SK-N-DZ (cell line): ENCODE data around the gene ERBB3.

ENCODE experiments used
- DNase-seq: peaks from one replicate; pipeline ENCODE4 v3.0.0-alpha.2; 2015; ENCODE audit warnings: low spot score

Gene ERBB3

DNA sequence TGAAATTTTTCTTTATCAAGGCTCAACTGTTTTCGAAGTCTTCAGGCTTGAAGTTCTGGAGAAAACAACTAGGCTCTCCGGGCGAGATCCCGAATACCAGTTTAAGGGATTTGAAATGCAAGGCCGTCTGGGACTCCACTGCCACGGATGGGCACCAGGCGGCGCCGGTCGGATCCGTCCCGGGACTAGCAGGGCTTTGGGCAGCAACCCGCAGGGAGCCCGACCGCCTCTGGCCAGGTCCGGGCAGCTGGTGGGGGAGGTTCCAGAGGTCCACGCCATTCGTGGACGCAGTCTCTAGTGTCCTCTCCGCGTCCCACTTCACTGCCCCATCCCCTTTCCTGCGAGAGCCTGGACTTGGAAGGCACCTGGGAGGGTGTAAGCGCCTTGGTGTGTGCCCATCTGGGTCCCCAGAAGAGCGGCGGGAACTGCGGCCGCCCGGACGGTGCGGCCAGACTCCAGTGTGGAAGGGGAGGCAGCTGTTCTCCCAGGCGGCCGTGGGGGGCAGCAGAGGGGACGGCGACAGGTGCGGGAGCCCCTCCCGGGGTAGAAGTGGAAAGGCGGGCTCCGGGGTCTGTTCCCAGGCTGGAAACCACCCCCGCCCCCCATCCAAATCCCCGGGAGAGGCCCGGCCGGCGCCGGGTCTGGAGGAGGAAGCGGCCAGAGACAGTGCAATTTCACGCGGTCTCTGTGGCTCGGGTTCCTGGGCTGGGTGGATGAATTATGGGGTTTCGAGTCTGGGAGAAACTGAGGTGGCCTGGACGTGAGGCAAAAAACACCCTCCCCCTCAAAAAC lies 838 bp upstream of the ERBB3 start:
- peak; percentile 79 for DNase-seq

DNA sequence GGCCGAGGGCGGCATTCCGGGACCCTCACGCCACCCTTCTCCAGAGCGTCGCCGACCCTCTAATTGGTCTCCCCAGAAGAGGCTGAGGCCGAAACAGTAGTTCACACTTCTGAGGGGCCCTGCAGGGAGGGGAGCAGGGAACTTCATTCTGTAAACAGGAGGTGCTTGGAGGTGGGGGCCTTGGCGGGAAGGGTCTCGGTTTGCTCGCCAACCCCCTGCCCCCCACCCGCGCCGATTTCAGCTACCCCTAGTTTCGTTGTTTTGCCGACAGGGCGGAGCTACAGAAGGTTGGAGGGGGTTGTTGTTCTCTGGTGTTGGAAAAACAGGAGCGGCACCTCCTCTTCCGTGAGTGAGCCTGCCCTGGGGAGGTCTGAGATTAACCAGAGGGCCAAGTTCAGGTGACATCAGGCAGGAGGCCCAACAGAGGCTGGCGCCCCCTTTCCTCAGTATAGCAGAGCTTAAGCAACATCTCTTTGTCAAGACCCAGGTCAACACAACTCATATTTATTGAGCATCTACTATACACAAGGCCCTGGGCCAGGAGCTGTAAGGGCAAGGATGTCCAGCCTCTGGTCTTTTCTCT lies 682 bp downstream of the ERBB3 start:
- DNase-seq: no peak

GRCh38 chr12:56081393-56082347 lies 1.7 kb downstream of the ERBB3 start:
- DNase-seq: no peak

DNA sequence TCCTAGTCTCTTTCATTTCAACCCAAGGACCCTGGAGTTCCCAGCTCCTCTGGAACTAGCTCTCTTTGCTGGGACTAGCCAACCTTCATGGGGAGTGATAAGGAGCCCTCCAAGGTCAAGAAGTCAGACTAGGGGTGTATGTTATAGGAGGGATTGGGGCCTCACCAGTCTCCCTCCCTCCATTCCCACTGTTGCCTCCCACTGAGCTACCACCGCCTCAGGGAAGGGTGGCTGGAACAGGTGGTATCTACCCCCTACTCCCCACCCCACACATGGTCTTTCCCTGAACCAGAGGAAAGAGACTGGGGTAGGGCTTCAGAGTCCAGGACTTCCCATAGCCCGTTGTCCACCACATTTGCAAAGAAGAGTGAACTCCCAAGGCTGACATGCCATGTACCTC lies 2.4 kb downstream of the ERBB3 start:
- no peak for DNase-seq

DNA sequence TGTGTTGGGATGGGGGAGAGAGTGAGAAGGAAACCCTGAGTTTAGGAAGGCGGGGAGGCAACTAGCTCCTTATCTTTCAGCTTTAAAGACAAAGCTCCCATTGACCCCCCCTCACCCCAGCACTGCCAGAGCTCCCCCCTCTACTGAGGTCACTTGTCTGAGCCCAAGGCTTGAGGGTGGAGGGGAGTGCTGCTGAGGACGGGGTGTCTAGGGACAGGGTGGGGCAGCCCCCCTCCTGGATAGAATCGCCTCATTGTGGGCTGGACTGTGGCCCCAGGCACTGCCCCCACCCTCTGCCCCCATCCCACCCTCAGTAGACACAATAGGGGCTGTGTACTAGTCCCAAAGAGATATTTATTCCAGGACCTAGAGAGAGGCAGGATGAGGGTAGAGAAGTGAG lies 3.0 kb downstream of the ERBB3 start:
- no peak for DNase-seq

GRCh38 chr12:56084958-56085543 lies 5.1 kb downstream of the ERBB3 start:
- peak; percentile 54 for DNase-seq

- DNase-seq: no peak
Observed at GRCh38 chr12:56086096-56086495, 6.1 kb downstream of the ERBB3 start.

DNA sequence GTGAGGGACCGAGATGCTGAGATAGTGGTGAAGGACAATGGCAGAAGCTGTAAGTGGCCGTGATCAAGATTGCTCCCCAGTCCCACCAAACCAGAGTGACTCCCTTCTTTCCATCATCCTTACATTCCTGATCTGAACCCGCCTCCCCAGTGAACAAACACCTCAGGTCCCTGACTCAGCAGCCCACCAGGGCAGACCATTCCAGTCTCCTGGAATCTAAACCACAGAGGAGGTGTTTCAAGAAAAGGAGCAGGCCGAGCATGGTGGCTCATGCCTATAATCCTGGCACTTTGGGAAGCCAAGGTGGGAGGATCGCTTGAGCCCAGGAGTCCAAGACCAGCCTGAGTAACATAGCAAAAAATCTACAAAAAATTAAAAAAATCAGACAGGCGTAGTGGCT lies 6.6 kb downstream of the ERBB3 start:
- no peak for DNase-seq

DNA sequence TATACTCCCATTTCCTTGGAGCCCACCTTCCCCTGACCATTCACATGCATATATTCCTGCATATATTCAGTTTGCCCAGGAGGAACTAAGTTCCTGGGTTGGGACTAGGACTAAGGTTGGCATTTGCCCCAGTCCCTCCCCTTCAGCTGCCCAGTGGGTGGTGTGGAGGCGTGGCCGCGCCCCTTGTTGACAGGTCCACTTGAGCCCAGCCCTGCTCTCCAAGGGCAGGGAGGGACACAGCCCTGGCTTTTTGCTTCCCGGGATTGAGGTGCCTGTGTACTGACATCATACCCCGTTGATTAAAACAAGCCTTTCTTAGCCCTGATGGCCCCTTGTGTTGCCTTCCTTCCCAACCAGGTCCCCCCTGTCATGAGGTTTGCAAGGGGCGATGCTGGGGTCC lies 7.3 kb downstream of the ERBB3 start:
- no peak for DNase-seq

DNA sequence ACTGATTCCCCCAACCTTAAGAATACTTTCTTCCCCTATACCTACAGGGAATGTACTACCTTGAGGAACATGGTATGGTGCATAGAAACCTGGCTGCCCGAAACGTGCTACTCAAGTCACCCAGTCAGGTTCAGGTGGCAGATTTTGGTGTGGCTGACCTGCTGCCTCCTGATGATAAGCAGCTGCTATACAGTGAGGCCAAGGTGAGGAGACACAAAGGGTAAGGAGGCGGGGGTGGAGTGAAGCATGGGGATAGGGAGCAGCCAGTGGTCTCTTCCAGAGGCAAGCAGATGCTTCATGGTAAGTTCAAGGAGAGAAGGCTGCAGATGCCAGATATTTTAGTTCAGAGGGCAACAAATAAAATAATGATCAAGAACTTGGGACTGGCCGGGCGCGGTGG lies 17.8 kb downstream of the ERBB3 start:
- no peak for DNase-seq

- no peak for DNase-seq
Observed at GRCh38 chr12:56098592-56098991, 18.6 kb downstream of the ERBB3 start.

GRCh38 chr12:56099787-56100186 lies 19.8 kb downstream of the ERBB3 start:
- DNase-seq: no peak

DNA sequence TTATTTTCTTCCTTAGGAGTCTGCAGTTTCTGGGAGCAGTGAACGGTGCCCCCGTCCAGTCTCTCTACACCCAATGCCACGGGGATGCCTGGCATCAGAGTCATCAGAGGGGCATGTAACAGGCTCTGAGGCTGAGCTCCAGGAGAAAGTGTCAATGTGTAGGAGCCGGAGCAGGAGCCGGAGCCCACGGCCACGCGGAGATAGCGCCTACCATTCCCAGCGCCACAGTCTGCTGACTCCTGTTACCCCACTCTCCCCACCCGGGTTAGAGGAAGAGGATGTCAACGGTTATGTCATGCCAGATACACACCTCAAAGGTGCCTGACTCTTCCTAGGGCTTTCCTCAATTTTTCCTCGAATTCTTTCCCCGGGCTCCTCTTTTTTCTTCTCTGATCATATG lies 21.1 kb downstream of the ERBB3 start:
- no peak for DNase-seq

DNA sequence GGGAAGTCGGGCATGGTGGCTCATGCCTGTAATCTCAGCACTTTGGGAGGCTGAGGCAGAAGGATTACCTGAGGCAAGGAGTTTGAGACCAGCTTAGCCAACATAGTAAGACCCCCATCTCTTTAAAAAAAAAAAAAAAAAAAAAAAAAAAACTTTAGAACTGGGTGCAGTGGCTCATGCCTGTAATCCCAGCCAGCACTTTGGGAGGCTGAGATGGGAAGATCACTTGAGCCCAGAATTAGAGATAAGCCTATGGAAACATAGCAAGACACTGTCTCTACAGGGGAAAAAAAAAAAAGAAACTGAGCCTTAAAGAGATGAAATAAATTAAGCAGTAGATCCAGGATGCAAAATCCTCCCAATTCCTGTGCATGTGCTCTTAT lies 22.7 kb downstream of the ERBB3 start:
- no peak for DNase-seq

DNA sequence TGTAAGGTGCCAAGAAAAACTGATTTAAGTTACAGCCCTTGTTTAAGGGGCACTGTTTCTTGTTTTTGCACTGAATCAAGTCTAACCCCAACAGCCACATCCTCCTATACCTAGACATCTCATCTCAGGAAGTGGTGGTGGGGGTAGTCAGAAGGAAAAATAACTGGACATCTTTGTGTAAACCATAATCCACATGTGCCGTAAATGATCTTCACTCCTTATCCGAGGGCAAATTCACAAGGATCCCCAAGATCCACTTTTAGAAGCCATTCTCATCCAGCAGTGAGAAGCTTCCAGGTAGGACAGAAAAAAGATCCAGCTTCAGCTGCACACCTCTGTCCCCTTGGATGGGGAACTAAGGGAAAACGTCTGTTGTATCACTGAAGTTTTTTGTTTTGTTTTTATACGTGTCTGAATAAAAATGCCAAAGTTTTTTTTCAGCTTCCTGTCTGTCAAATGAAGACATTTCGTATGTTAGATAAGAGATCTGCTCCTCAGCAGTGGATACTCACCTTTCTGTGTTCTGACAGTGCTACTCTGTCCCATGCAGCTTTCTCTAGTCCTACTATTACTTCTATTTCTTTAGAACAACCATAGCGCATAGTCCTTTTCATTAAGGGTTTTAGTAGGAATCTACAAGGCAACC lies 23.2 kb downstream of the ERBB3 start:
- DNase-seq: no peak

DNA sequence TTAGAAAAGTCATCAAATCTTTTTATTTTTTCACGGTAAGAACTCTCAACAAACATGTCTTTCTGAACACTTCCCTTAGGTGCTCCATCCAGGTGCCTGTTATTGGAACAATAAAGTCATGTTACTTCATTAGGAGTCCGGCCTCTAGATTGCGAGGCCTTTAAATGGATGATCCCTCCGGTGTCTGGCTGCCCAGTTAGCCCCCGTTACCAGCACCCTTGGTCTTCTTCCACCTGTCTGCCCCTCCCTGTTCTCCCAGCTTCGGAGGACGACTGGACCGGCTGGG lies 23.8 kb downstream of the ERBB3 start:
- no peak for DNase-seq

- DNase-seq: peak; percentile 99
Observed at GRCh38 chr12:56104109-56104814, 24.3 kb downstream of the ERBB3 start, which contains the start of gene PA2G4. TSS of gene PA2G4 (plus strand) at chr12:56104559. CDS start at chr12:56104738, 179 bp downstream.

DNA sequence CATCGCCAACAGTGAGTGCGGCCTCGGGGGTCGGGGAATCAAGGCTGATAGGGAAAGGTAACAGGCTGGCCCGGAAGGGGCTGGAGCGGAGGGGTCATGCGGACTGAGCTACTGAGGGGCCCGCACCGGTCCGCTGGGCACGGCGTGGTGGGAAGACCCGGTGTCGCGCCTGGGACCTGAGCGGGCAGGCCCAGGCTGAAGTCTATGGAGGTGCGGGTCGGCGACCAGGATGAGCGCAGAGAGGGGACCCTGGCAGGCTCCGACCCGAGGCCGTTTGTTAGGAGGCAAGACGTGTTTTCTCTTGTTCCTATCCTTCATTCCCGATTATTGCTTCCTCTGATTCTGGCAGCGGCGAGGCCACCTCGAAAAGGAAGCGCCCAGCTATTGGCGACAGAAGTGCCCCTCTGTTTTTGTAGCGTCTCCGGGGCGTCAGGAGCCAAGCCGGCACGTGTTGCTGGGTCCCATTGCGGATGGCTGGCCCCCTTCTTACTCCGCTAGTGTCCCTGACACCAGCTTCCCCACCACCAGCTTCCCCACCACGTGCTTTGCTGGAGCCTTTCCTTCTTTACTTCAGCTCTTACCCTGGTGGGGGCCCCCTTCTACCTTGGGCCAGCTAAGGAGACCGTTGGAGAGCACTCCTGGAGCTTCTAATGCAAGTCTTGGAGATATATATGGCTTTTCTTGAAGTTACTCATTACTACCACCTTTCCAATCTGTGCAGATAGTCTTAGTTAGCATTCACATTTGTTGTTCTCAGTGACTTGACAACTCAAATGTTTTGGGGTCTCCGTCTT lies 25.0 kb downstream of the ERBB3 start:
- DNase-seq: no peak

GRCh38 chr12:56105609-56105902 lies 25.6 kb downstream of the ERBB3 start:
- no peak for DNase-seq

GRCh38 chr12:56107242-56107641 lies 27.3 kb downstream of the ERBB3 start:
- no peak for DNase-seq
